Measurements from ENCODE around the gene VSIG2.

Gene VSIG2

DNA sequence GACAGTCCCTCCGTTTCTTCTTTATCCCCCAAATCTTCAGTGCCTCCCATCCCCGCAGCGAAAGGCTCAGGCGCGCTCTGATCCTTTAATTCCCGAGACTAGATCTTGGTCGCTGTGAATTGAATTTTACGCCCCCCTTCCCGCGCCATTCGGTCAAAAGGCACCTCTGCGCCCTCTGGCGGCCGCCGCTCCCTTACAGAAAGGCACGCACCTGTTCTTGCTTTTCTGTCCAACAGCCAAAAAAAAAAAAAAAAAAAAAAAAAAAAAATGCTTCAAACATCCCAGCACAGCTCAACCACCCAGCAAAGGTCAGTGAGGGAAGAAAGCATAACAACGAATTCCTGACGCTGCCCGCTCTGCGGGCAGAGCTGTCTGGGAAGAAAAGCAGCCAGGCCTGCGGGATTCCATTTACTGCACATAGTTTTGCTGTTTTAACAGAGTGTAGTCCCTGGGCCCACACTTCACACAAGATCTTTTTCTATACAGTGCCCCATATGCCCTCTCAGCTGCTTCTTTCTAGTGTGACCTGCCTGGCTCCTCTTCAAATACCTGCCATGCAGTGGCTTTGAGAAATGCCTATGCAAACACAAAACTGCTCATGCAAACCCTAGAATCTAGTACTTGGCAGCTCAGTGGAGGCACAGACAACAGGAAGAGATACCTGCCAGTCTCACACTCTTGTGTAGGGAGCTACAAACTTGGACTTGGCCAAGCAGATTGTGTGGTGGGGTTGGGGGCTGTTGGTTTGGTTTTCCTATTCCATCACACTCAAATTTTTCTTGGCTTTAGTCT, 11.3 kb upstream of the VSIG2 start:
- Histone ChIP-seq H3K4me2 (ENCODE audit: low read length) (peak overlapping the region; percentile 60), H3K79me2 (ENCODE audit: insufficient read depth, low read length) (no peaks in the 10 kb centered on the region), H3K9me2 (ENCODE audit: low read depth, low read length) (no peaks in the 10 kb centered on the region), H3F3A (ENCODE audit: insufficient read depth, low read length) (no peaks in the 10 kb centered on the region), H4K20me1 (ENCODE audit: insufficient read depth, low read length) (no peaks in the 10 kb centered on the region), H3K9ac (ENCODE audit: low read length) (peak overlapping the region; percentile 53; the same call in 1 of the 2 replicates), H3K4me3 (ENCODE audit: low read depth, low read length, poor library complexity, severe bottlenecking) (peak overlapping the region; percentile 68), H3K4me1 (ENCODE audit: insufficient read depth, low read length, severe bottlenecking) (peaks cover 16% of the 10 kb centered on the region), H3K9me3 (ENCODE audit: low read length) (no peaks in the 10 kb centered on the region), H3K27me3 (ENCODE audit: insufficient read depth, low read length) (0 out of 2 replicates have a peak, but pooled peaks cover 11% of the 10 kb centered on the region), H3K27ac (ENCODE audit: low read depth, low read length, poor library complexity, severe bottlenecking) (peak overlapping the region; percentile 58), H2AFZ (ENCODE audit: low read length) (no peak overlapping the region), H3K36me3 (ENCODE audit: insufficient read depth, low read length) (no peaks in the 10 kb centered on the region)
- peak; percentile 69 for TF ChIP-seq CTCF (IDR thresholded peaks at IDR 0.05; ENCODE audit: low read length)
- no peak for TF ChIP-seq EZH2 (IDR thresholded peaks at IDR 0.05; ENCODE audit: borderline replicate concordance, low read length)

DNA sequence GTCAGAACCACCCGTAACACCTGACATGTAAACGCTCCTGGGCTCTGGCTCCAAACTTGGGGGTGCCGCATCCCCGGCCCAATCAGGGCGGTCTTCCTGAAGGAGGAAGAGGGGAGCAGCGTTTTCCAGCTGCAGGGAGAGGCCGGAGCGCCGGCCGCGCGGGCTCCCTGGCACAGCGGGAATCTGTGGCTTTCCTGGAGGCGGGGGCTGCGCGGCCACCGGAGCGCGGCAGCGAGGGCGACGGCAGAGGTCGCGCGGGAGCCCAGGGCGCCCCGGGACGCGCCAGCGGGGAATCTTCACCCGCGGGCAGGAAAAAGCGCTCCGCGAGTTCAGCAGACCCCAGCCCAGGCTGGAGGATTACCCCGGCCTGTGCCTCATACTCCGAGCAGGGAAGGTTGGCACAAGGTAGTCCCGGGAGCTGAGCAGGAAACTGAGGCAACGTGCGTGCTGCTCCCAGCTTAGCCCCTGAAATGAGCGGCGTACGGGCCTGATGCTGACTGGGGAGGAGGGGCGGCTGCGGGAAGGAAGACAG, 10.6 kb upstream of the VSIG2 start:
- Histone ChIP-seq H3K4me2 (ENCODE audit: low read length) (peak overlapping the region; percentile 60), H3K27ac (ENCODE audit: low read depth, low read length, poor library complexity, severe bottlenecking) (no peak overlapping the region), H3K4me1 (ENCODE audit: insufficient read depth, low read length, severe bottlenecking) (peaks cover 16% of the 10 kb centered on the region), H3K36me3 (ENCODE audit: insufficient read depth, low read length) (no peaks in the 10 kb centered on the region), H3K9me2 (ENCODE audit: low read depth, low read length) (no peaks in the 10 kb centered on the region), H4K20me1 (ENCODE audit: insufficient read depth, low read length) (no peaks in the 10 kb centered on the region), H3K79me2 (ENCODE audit: insufficient read depth, low read length) (no peaks in the 10 kb centered on the region), H2AFZ (ENCODE audit: low read length) (no peak overlapping the region), H3F3A (ENCODE audit: insufficient read depth, low read length) (no peaks in the 10 kb centered on the region), H3K4me3 (ENCODE audit: low read depth, low read length, poor library complexity, severe bottlenecking) (peak overlapping the region; percentile 68), H3K9ac (ENCODE audit: low read length) (peak overlapping the region; percentile 53; the same call in 1 of the 2 replicates), H3K9me3 (ENCODE audit: low read length) (no peaks in the 10 kb centered on the region), H3K27me3 (ENCODE audit: insufficient read depth, low read length) (0 out of 2 replicates have a peak, but pooled peaks cover 11% of the 10 kb centered on the region)
- TF ChIP-seq CTCF (IDR thresholded peaks at IDR 0.05; ENCODE audit: low read length) (no peak; the same call in 1 of the 2 replicates), EZH2 (IDR thresholded peaks at IDR 0.05; ENCODE audit: borderline replicate concordance, low read length) (no peak)

GRCh38 chr11:124762105-124762623, 10.1 kb upstream of the VSIG2 start, which contains the start of gene ESAM:
ESAM (minus strand) TSS chr11:124762290; CDS start chr11:124762154, 136 bp downstream.
- no peaks in the 10 kb centered on the region for H3F3A ChIP-seq (ENCODE audit: insufficient read depth, low read length)
- peak within 1 kb of the TSS; percentile 68 for H3K4me3 ChIP-seq (ENCODE audit: low read depth, low read length, poor library complexity, severe bottlenecking)
- no peaks in the 10 kb centered on the region for H3K9me3 ChIP-seq (ENCODE audit: low read length)
- peaks cover 16% of the 10 kb centered on the region for H3K4me1 ChIP-seq (ENCODE audit: insufficient read depth, low read length, severe bottlenecking)
- no peaks in the 10 kb centered on the region for H3K9me2 ChIP-seq (ENCODE audit: low read depth, low read length)
- H3K79me2 ChIP-seq (ENCODE audit: insufficient read depth, low read length), result no peaks in the 10 kb centered on the region
- peak within 1 kb of the TSS; percentile 60 for H3K4me2 ChIP-seq (ENCODE audit: low read length)
- H3K27ac ChIP-seq (ENCODE audit: low read depth, low read length, poor library complexity, severe bottlenecking), result no peak within 1 kb of the TSS
- 0 out of 2 replicates have a peak, but pooled peaks cover 11% of the 10 kb centered on the region for H3K27me3 ChIP-seq (ENCODE audit: insufficient read depth, low read length)
- H2AFZ ChIP-seq (ENCODE audit: low read length), result no peak within 1 kb of the TSS
- H4K20me1 ChIP-seq (ENCODE audit: insufficient read depth, low read length), result no peaks in the 10 kb centered on the region
- no peak; the same call in 1 of the 2 replicates for TF ChIP-seq CTCF (IDR thresholded peaks at IDR 0.05; ENCODE audit: low read length)
- TF ChIP-seq EZH2 (IDR thresholded peaks at IDR 0.05; ENCODE audit: borderline replicate concordance, low read length), result no peak
- H3K36me3 ChIP-seq (ENCODE audit: insufficient read depth, low read length), result no peaks in the 10 kb centered on the region
- peak within 1 kb of the TSS; percentile 53; the same call in 1 of the 2 replicates for H3K9ac ChIP-seq (ENCODE audit: low read length)
